Measurements from ENCODE around the gene CDK10.
"Not testable (repeated sequence)": the region's sequence is repeated elsewhere in the genome, so short reads cannot be mapped to it uniquely, and the experiment has no call there.

CDK10 gene

DNA sequence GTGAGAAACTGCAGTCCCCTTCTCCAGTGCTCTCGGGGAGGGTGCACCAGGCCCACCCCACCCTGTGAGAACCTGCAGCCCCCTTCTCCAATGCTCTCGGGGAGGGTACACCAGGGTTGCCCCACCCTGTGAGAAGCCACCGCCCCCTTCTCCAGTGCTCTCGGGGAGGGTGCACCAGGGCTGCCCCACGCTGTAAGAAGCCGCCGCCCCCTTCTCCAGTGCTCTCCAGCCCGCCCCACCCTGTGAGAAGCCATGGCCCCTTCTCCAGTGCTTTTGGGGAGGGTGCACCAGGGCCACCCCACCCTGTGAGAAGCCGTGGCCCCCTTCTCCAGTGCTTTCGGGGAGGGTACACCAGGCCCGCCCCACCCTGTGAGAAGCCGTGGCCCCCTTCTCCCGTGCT, 16.7 kb upstream of the CDK10 start:
- DNase-seq: no peak

DNA sequence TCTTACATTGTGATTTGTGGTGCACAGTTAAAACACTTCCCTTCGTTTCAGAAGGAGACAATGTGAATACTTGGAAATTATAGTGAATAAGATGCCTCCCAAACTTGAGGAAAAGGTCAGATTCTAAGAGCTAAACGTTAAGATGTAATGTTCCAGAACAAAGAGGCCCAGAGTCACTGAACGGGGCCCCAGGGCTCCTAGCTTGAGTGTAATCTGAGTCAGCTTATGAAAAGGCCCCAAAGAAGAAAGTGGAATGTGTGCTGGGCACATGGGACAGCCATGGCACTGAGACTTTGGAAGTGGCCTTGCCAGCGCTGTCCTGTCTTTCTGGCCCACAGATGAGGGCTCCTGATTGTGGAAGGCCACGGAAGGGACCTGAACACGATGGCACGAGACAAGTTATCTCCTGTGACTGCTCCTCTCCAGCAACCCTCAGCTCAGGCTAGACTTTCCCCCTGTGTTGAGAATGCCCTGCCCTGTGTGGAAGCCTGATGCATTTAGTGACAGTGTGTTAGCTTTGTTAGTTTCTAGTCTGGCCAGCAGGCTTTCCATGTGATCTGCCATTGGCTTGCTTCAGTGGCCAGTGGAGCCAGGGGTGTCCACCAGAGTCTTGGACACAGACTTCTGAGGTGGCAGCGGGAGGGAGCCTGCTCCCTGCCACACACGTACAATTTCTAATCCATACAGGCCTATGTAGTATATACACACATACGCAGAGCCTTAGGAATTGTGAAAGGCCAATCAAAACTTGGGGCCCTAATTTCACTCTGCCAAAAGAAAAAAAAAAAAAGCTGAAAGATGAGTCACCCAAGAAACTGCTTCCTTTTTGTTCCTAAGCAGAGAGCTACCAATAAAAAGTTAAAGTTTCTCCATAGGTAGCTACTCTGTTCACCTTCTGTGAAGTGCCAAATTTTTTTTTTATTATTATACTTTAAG, 15.7 kb upstream of the CDK10 start:
- DNase-seq: no peak

DNA sequence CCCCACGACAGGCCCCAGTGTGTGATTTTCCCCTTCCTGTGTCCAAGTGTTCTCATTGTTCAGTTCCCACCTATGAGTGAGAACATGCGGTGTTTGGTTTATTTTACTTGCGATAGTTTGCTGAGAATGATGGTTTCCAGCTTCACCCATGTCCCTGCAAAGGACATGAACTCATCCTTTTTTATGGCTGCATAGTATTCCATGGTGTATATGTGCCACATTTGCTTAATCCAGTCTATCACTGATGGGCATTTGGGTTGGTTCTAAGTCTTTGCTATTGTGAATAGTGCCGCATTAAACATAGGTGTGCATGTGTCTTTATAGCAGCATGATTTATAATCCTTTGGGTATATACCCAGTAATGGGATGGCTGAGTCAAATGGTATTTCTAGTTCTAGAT, 14.9 kb upstream of the CDK10 start:
- not testable (repeated sequence) for DNase-seq

DNA sequence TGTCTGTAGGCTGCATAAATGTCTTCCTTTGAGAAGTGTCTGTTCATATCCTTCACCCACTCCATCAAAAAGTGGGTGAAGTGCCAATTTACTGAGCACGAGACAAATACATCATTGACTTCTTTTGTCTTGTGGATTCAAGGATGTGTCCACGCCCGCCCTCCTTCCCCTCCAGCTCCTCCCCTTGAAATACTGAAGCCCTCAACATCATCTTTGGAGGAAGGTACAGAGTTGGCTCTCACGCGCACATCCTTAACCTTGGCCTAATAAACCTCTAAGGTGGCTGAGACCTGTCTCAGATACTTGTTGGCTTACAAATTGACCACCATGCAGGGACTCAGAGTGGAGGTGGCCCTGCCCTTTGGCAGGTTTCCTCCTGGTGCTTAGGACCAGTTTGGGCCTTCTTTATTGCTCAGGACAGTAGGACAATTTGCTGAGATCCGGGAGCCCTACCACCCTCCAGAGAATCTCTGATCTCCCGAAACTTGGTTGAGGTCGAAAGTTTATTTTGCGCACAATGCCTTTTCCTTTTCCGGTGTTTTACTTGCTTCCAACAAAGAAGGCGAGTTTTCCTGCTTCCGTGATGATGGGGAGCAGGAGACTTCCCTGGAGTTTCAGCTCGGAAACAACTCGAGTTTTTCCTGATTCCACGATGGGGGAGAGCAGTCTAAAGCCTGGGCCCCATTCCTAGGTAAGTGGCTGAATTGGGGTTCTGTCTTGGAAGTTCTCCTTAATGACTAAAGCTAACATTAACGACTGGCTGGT, 14.1 kb upstream of the CDK10 start:
- no peak for DNase-seq

DNA sequence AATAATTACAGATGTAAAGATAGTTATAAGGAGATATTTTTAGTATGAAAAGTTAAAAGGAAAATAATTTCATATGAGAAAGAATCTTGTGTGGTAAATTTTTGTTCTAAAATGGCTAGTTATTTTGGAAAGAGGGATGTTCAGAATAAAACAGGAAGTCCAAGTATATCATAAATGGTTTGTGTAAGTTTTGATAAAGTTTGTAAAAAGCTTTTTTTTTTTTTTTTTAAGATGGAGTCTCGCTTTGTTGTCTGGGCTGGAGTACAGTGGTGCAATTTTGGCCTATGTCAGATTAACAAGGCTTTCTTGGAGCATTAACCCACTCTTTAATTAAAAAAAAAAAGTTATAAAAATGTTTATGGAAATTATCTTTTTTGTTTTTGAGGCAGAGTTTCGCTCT, 8.2 kb upstream of the CDK10 start:
- DNase-seq: no peak

DNA sequence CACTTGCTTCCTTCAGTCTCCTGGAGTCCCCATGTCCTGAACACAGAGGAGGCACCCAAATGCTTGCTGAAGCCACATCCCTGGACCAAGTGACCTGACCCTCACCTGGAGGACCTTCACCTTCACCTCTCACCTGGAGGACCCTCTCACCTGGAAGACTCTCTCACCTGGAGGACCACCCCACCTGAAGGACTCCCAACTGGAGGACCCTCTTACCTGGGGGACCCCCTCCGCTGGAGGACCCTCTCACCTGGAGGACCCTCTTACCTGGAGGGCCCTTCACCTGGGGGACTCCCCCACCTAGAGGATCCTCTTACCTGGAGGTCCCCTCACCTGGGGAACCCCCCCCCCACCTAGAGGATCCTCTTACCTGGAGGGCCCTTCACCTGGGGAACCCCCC, 573 bp upstream of the CDK10 start:
- DNase-seq: no peak

DNA sequence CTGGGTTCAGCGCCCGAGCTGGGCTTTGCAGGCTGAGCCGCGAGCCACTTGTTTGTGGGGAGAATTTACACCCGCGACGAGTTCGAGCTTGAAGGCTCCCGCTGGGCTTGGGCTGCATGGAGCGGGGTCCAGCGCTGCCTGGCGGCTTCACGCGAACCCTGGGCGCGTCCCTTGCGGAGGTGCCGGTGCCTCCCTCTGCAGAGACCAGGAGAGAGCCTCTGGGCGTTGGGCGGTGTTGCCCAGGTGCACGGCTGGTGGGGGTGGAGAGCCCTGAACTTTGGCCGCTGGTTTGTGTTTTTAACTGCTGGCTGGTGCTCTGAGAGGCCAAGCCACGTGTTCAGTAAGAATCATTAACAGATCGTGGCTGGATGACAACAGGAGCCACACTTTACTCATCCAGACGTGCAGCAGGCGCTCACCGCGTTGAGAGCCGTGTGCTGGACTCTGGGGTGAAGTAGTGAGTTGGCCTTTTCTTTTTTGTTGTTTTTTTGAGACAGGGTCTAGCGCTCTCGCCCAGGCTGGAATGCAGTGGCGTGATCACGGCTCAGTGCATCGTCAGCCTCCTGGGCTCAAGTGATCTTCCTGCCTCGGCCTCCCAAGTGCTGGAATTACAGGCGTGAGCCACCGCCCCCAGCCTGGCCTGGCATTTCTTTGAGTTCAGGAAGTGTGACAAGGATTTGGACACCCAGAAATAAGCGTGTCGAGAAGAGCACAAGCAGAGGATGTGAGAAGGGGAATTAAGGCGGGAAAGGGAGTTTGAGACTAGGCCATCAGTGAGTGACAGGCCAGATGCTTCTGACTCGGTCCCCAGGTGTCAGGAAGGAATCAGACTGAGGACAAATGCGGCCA, 827 bp downstream of the CDK10 start:
- no peak for DNase-seq

DNA sequence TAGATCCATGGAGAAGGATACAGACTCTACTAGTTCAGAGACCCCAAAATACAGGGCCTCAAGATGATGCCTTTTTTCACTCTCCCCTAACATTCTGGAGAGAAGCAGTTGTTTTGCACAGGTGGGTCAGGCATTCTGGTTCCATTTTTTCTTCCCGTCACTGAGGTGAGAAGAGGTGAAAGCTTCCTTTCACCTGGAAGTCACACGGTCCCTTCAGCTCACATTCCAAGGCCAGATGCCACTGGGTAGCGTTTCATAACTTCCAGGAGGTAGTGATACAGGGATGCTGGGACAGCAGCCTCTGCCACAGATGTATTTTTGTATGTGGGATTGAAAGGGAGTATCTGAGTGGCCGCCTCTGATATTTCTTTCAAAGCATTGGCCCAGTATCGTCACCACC, 1.9 kb downstream of the CDK10 start:
- no peak for DNase-seq

DNA sequence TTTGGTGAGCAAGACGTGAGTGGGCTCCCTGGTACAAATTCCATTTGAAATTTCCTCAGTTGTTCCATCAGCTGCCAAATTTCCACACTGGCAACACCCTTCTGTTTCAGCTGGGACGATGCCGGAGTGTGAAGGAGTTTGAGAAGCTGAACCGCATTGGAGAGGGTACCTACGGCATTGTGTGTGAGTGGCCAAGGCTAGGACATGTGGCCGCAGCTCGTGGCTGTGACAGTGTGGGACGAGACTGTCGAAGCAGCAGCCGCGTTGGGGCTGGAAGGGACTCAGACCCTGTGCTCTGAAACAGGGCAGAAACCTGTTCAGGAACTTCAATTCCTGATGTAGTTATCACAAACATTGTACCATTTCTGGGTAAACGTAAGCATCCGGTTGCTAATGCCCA, 2.7 kb downstream of the CDK10 start:
- DNase-seq: no peak

DNA sequence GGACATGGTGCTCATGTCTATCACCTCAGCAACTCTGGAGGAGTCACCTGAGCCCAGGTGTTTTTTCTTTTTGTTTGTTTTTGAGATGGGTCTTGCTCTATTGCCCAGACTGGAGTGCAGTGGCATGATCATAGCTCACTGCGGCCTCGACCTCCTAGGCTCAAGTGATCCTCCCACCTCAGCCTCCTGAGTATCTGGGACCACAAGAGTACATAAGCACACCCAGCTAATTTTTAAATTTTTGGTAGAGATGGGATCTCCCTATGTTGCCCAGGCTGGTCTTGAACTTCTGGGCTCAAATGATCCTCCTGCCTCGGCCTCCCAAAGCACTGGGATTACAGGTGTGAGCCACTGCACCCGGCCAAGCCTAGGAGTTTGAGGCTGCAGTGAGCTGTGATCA, 3.1 kb downstream of the CDK10 start:
- DNase-seq: not testable (repeated sequence)

DNA sequence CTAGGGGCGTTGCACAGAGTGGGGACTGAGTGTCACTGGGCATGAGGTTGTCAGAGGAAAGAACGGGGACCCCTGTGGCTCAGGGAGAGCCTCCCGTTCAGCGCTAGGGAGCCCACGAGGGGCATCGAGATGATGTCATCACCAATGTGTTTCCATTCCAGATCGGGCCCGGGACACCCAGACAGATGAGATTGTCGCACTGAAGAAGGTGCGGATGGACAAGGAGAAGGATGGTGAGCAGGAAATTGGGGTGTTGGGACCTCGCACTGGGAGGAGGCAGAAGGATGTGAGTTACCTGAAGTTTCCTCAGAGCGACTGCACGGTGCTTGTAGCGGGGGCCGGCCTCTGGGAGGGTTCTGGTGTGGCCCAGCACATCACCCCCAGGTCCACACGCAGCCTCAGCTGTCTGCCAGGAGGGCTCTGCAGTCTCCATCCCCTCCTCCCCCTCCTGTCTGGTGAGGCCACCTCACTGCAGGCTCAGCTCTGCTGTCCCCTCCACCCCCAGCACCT, 4.0 kb downstream of the CDK10 start:
- no peak for DNase-seq

DNA sequence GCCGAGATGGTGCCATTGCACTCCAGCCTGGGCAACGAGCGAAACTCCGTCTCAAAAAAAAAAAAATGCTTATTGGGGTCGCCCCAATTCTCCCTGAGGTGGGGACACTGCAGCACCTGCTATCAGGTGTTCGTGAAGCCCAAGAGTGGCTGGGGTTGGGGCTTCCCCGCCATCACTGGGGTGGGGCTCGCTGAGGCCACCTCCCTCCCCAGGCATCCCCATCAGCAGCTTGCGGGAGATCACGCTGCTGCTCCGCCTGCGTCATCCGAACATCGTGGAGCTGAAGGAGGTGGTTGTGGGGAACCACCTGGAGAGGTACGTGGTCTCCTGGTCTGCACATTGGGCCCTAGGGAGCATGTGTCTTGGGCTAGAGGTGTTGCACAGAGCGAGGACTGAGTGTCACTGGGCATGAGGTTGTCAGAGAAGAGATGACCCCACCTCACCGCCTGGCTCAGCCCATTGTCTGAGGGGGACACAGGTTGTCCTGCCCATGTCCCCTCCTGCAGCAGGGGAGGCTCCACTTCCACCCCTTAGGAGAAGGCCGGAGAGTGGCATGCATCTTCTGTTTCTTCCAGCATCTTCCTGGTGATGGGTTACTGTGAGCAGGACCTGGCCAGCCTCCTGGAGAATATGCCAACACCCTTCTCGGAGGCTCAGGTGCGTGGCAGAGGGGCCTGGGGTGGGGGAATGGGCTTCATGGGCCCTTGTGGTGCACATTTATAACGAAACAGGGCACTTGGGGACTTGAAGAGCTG, 4.9 kb downstream of the CDK10 start:
- no peak for DNase-seq

DNA sequence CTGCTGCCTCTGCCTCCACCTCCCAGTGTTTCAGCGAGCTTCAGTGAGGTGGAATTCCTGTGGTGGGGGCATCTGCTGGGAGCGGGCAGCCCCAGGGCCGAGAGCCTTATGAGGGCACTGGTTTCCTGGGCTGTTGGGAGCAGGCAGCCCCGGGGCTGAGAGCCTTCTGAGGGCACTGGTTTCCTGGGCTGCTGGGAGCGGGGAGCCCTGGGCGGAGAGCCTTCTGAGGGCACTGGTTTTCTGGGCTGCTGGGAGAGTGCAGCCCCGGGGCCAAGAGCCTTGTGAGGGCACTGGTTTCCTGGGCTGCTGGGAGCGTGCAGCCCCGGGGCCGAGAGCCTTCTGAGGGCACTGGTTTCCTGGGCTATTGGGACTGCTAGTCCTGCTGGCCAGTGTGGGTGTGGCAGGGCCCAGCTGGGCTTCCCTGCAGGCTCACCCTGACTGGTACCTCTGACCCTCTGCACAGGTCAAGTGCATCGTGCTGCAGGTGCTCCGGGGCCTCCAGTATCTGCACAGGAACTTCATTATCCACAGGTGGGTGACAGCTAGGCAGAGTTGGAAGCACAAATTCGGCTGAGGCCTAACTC, 5.6 kb downstream of the CDK10 start:
- DNase-seq: no peak

DNA sequence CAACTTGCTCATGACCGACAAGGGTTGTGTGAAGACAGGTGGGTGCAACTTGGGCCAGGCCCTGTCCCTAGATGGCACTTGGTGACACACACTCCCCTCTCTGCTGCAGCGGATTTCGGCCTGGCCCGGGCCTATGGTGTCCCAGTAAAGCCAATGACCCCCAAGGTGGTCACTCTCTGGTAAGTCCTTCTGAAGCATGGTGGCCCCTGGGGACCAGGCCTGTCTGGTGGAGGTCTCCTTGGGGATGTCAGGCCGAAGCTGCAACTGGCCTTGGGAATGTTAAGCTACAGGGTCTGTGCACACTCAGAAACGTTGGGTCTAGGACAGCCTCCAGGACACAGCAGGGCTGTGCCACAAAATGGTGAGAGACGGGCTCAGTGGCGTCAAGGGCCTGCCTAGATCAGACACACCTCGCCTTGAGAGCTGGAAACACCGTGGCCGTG, 6.8 kb downstream of the CDK10 start:
- DNase-seq: no peak

DNA sequence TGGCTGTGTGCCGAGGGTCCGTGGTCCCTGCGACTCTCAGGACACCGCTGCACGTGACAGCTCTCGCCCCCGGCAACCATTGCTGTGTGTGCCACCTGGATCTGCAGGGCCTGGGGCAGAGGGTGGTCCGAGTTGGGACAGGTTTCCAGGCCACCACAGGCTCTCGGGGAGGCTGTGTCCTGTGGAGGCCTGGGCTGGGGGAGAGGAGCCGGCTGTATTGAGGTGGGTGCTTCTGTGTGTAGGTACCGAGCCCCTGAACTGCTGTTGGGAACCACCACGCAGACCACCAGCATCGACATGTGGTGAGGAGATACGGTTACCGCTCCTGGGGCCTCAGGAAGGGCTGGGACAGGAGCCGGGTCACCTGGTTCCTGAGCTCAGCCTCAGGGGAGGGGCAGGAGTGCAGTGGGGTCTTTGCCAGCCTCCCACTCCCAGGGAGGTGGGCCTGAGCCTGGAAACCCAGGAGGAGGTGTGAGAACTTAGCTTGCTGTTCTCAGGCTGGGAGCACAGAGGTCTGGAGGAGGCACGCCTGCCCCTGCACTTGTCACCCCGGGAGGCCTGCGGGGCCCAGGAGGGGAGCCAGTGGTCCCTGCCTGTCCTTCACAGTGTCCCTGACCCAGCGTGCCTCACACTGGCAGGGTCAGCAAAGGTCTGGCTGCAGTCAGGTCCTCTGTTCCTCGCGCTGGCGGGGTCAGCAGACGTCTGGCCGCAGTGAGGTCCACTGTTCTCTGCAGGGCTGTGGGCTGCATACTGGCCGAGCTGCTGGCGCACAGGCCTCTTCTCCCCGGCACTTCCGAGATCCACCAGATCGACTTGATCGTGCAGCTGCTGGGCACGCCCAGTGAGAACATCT, 7.7 kb downstream of the CDK10 start:
- DNase-seq: no peak

DNA sequence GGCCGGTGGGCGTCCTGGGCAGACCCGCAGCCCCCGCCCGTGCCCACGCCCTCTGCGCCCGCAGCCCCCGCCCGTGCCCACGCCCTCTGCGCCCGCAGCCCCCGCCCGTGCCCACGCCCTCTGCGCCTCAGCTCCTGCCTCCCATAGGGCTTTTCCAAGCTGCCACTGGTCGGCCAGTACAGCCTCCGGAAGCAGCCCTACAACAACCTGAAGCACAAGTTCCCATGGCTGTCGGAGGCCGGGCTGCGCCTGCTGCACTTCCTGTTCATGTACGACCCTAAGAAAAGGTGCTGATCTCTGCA, 8.2 kb downstream of the CDK10 start:
- not testable (repeated sequence) for DNase-seq

DNA sequence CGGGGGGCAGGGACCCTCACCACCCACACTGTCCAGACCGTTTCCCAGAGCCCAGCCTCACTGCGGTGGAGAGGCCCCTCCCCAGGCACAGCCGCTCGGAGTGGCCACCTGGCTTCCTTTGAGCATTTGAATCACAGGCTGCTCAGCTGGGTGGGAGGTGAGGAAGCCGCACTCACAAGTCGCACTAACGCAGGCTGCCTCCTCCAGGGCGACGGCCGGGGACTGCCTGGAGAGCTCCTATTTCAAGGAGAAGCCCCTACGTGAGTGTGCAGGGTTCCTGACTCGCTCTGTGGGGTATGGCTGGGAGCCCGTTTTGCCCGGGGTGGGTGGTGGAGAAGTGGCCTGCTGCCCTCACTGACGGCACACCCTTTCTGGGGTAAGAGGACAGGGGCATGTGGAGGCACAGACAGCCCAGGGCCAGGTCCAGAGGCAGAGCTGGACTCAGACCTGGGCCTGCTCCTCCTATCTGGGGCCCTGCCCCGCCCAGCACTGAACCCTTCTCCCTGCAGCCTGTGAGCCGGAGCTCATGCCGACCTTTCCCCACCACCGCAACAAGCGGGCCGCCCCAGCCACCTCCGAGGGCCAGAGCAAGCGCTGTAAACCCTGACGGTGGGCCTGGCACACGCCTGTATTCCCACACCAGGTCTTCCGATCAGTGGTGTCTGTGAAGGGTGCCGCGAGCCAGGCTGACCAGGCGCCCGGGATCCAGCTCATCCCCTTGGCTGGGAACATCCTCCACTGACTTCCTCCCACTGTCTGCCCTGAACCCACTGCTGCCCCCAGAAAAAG, 8.8 kb downstream of the CDK10 start:
- DNase-seq: no peak

DNA sequence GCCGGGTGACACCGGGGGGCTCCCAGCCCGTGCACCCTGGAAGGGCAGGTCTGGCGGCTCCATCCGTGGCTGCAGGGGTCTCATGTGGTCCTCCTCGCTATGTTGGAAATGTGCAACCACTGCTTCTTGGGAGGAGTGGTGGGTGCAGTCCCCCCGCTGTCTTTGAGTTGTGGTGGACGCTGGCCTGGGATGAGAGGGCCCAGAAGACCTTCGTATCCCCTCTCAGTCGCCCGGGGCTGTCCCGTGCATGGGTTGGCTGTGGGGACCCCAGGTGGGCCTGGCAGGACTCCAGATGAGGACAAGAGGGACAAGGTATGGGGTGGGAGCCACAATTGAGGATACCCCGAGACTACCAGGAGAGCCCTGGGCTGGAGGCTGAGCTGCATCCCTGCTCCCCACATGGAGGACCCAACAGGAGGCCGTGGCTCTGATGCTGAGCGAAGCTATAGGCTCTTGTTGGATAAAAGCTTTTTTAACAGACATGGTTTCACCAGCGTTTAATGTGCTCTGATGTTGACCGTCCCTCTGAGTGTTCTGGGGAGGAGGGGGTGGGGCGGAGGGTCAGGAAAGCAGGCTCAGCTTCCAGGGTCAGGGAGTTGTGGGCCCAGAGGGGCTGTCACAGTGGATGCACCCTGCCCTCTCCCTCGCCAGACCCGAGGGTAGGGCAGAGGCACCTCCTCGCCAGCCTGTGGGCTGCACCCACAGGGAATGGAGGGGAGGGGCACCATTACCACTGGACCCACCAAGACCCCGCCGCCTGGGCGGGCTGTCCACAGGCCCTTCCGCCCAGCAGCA, 9.6 kb downstream of the CDK10 start:
- no peak for DNase-seq

DNA sequence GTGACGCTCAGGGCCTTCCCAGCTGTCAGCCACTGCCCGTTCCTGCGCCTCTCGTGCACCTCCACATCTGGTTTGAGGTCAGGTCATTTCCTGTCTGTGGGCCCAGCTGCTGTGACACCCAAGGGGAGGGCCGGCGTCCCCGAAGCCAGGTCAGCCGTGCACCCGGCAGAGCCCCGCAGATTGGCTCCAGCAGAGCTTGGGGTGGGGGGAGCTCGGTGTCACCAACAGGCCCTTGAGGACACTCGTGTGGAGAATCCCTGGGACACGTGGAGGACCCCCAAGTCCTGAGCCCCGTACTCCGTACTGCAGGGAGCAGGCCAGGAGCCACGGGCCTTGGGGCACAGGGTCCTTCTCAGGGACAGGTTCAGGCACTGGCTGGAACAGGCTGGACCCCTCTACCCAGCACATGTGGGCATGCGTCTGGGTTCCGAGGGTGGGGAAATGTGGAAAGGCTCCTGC, 10.2 kb downstream of the CDK10 start:
- DNase-seq: peak; percentile 46
